Esophagus squamous epithelium (tissue), 5 donors: ENCODE data around the gene MYO1D. TPM values are rescaled to one million over a fixed set of nuclear protein-coding genes. Genes with fewer than 3 reads are reported as not detected.

Source experiments
- DNase-seq: peaks from one replicate; lab custom pipeline; 2025; lab: John Stamatoyannopoulos, UW
- H3K27ac ChIP-seq, 4 donors: fragments of 200-600 bp; sonication (generic); one replicate each; pipeline ENCODE4 v1.5.1; 2016 to 2019; ENCODE audit warnings: mild to moderate bottlenecking in 1 of 4
- H3K27me3 ChIP-seq, 4 donors: fragments of 200-600 bp; sonication (generic); 1 replicate in 3 of 4; 2 replicates in 1 of 4; pipeline versions ENCODE4 v1.5.1 to v1.6.0; 2017 to 2021; ENCODE audit warnings: antibody characterized with exemption in 1 of 4
- H3K36me3 ChIP-seq, 3 donors: fragments of 200-600 bp; sonication (generic); one replicate each; pipeline ENCODE4 v1.5.1; 2016 to 2019
- H3K4me1 ChIP-seq, 3 donors: fragments of 200-600 bp; sonication (generic); one replicate each; pipeline ENCODE4 v1.5.1; 2017 to 2019
- H3K4me3 ChIP-seq, 4 donors: fragments of 200-600 bp; sonication (generic); 1 replicate in 3 of 4; 2 replicates in 1 of 4; pipeline ENCODE4 v1.5.1; 2016 to 2019; ENCODE audit warnings: mild to moderate bottlenecking in 2 of 4, moderate library complexity in 1 of 4
- H3K9me3 ChIP-seq, 3 donors: fragments of 200-600 bp; sonication (generic); one replicate each; pipeline ENCODE4 v1.5.1; 2016 to 2019
- CTCF ChIP-seq, 6 experiments: fragments of 450-650 bp in 4 of 6; fragments of 200-600 bp in 2 of 6; sonication (generic) in 2 of 6; IDR thresholded peaks; one replicate each; pipeline ENCODE4 v1.5.1; 2016 to 2019; ENCODE audit warnings: antibody characterized with exemption in 6 of 6, mild to moderate bottlenecking in 4 of 6, moderate library complexity in 4 of 6
- POLR2A ChIP-seq, 4 donors: fragments of 450-650 bp; IDR thresholded peaks; one replicate each; pipeline ENCODE4 v1.6.1; 2017; ENCODE audit warnings: antibody characterized with exemption in 4 of 4, mild to moderate bottlenecking in 4 of 4, moderate library complexity in 3 of 4
- WGBS, 2 donors: methylation state at CpG; one replicate each; pipeline ENCODE4 v1.1.5; 2018; 5-methylcytosine and 5-hydroxymethylcytosine counted together
- intact Hi-C: fragments of 100-400 bp; cut with DNase I; formaldehyde crosslinking; loops from one replicate; pipeline ENCODE4 v1.15.0; 2022
- total RNA-seq, 4 donors: library from RNA; depleted of rRNA; stranded (reverse); fragments of >200 nt; gene quantifications; one replicate each; pipeline ENCODE4 v1.1.0, GENCODE V29; 2016
- donor health status: DM: yes; HTN: yes; CAD: no.

The MYO1D gene
- total RNA-seq, 4 donors from 2014 or later = 58.8 to 86.8 (median 64.3) TPM

- intact Hi-C loops = loop anchor here (10.0 kb wide), 2 partner anchors 125 to 265 kb away; no protein-coding TSS in a partner anchor
- Histone ChIP-seq H3K27ac (no peak overlapping the region), H3K36me3 (peaks cover 0 to 62% (median 0%) of the 10 kb centered on the region in 3 donors), H3K27me3 (no peaks in the 10 kb centered on the region), H3K4me1 (peaks cover 15 to 81% (median 16%) of the 10 kb centered on the region in 3 donors), H3K9me3 (no peaks in the 10 kb centered on the region), H3K4me3 (peak overlapping the region; percentile 0 to 85 (median 38))
- TF ChIP-seq CTCF (IDR thresholded peaks at IDR 0.05) (no peak), POLR2A (IDR thresholded peaks at IDR 0.05) (no peak)
- no peak for DNase-seq
- WGBS, 2 donors = 73 to 75% methylated on average over 6 to 10 of the region's 10 CpGs
Measured at GRCh38 chr17:32489320-32490100, 387.4 kb downstream of the MYO1D start.

- peaks cover 0 to 54% (median 0%) of the 10 kb centered on the region in 3 donors for H3K36me3 ChIP-seq
- H3K27ac ChIP-seq = no peak overlapping the region
- peaks cover 15 to 81% (median 22%) of the 10 kb centered on the region in 3 donors for H3K4me1 ChIP-seq
- H3K27me3 ChIP-seq = no peaks in the 10 kb centered on the region
- TF ChIP-seq POLR2A (IDR thresholded peaks at IDR 0.05) = no peak
- TF ChIP-seq CTCF (IDR thresholded peaks at IDR 0.05) = no peak
- no peaks in the 10 kb centered on the region for H3K9me3 ChIP-seq
- no peak for DNase-seq
- intact Hi-C loops = loop anchor here (10.0 kb wide), 2 partner anchors 126 to 266 kb away; no protein-coding TSS in a partner anchor
- H3K4me3 ChIP-seq = peak overlapping the region in 2 of 4 donors; percentile 75 to 85
- 83 to 89% methylated on average over 1 to 6 of the region's 13 CpGs for WGBS, 2 donors
Measured at GRCh38 chr17:32488604-32489180, 388.2 kb downstream of the MYO1D start.

GRCh38 chr17:32488177-32488542 lies 388.8 kb downstream of the MYO1D start:
- WGBS, 2 donors = 90 to 94% methylated on average over 10 of the region's 16 CpGs
- H3K4me1 ChIP-seq = peaks cover 17 to 81% (median 18%) of the 10 kb centered on the region in 3 donors
- peak overlapping the region; percentile 55 to 85 (median 66) for H3K4me3 ChIP-seq
- H3K27me3 ChIP-seq = no peaks in the 10 kb centered on the region
- peak overlapping the region in 1 of 4 donors; percentile 84 for H3K27ac ChIP-seq
- DNase-seq = no peak
- intact Hi-C loops = loop anchor here (10.0 kb wide), 2 partner anchors 127 to 267 kb away; no protein-coding TSS in a partner anchor
- no peaks in the 10 kb centered on the region for H3K9me3 ChIP-seq
- H3K36me3 ChIP-seq = peaks cover 0 to 49% (median 0%) of the 10 kb centered on the region in 3 donors
- TF ChIP-seq POLR2A (IDR thresholded peaks at IDR 0.05) = no peak
- TF ChIP-seq CTCF (IDR thresholded peaks at IDR 0.05) = no peak

GRCh38 chr17:32487473-32488176 lies 389.3 kb downstream of the MYO1D start:
- Histone ChIP-seq H3K36me3 (peaks cover 0 to 50% (median 0%) of the 10 kb centered on the region in 3 donors), H3K27me3 (no peaks in the 10 kb centered on the region), H3K4me1 (peaks cover 18 to 84% (median 18%) of the 10 kb centered on the region in 3 donors), H3K9me3 (no peaks in the 10 kb centered on the region), H3K4me3 (peak overlapping the region; percentile 55 to 85 (median 66)), H3K27ac (peak overlapping the region; percentile 58 to 92 (median 86))
- intact Hi-C loops = loop anchor here (10.0 kb wide), 2 partner anchors 127 to 267 kb away; no protein-coding TSS in a partner anchor
- WGBS, 2 donors = 57 to 90% methylated on average over 6 to 22 of the region's 59 CpGs
- TF ChIP-seq CTCF (IDR thresholded peaks at IDR 0.05) (no peak), POLR2A (IDR thresholded peaks at IDR 0.05) (no peak)
- DNase-seq = no peak
